Spinal cord (tissue), 10 donors: ENCODE data around the gene RAB1B. TPM values are rescaled to one million over a fixed set of nuclear protein-coding genes. Genes with fewer than 3 reads are reported as not detected.
A peak's percentile ranks its signal among the peaks of the same experiment; 100 is the strongest.

Experiments used
- DNase-seq, 6 donors: peaks; one replicate each; pipeline versions ENCODE4 v3.0.0 to v3.0.0-alpha.2; 2013 to 2015; ENCODE audit warnings: low spot score in 6 of 6, low read depth in 4 of 6
- H3K27ac ChIP-seq: one replicate; pipeline ENCODE4 v1.5.1; 2013; ENCODE audit warnings: low read depth, low read length, control low read depth
- H3K27me3 ChIP-seq: one replicate; pipeline ENCODE4 v1.6.1; 2013; ENCODE audit warnings: low read length; ENCODE audit not compliant: control insufficient read depth, insufficient read depth
- H3K36me3 ChIP-seq: one replicate; pipeline ENCODE4 v1.6.1; 2013; ENCODE audit warnings: low read length; ENCODE audit not compliant: control insufficient read depth, insufficient read depth
- H3K4me1 ChIP-seq: one replicate; pipeline ENCODE4 v1.6.1; 2013; ENCODE audit warnings: low read length; ENCODE audit not compliant: control insufficient read depth, insufficient read depth
- H3K4me3 ChIP-seq: one replicate; pipeline ENCODE4 v1.5.1; 2013; ENCODE audit warnings: low read depth, low read length, control low read depth
- H3K9me3 ChIP-seq: one replicate; pipeline ENCODE4 v1.6.1; 2013; ENCODE audit warnings: low read length; ENCODE audit not compliant: control insufficient read depth, insufficient read depth
- WGBS: methylation state at CpG from one replicate; pipeline ENCODE4 v1.1.5; 2013; ENCODE audit warnings: missing lambda C conversion rate; ENCODE audit not compliant: insufficient coverage; 5-methylcytosine and 5-hydroxymethylcytosine counted together
- polyA plus RNA-seq, 2 donors: library from polyadenylated mRNA; unstranded; fragments of 120-200 nt; gene quantifications; one replicate each; pipeline ENCODE4 v1.2.1, GENCODE V29; 2013; ENCODE audit not compliant: insufficient read length in 2 of 2
- total RNA-seq, 2 donors: library from RNA; depleted of rRNA in 1 of 2; stranded (reverse); fragments of 120-200 nt in 1 of 2; fragments of >200 nt in 1 of 2; gene quantifications; one replicate each; pipeline versions ENCODE4 v1.2.3 to v1.2.4, GENCODE V29; 2013 to 2014
- donor health status: healthy.

The RAB1B gene
- total and polyA plus RNA-seq, 4 donors, result 43.3 to 154 (median 132) TPM

GRCh38 chr11:66263785-66264184 is 4.7 kb upstream of the RAB1B start:
- Histone ChIP-seq H3K4me1 (peaks cover 30% of the 10 kb centered on the region), H3K27ac (no peak overlapping the region), H3K4me3 (no peak overlapping the region), H3K9me3 (no peaks in the 10 kb centered on the region), H3K27me3 (no peaks in the 10 kb centered on the region), H3K36me3 (peaks cover 82% of the 10 kb centered on the region)
- WGBS, result 91% methylated on average over 7 of the region's 10 CpGs
- no peak for DNase-seq

DNA sequence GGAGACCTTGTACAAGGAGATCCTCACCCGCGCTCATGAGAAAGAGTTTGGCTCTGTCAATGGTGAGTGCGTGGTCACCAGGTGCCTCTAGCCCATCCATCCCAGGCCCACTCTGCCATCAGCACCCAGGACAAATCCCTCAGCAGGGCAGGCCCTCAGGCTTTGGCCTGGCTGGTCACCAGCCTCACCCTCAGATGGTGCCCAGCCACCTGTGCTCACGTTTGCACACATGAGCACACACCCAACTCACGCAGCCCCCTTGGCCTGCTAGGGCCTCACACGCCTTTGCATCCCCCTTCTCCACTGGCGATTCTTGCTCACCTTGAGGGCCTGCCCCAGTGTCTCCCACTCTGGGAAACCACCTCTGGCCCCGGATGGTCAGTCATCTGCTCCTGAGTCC is 4.1 kb upstream of the RAB1B start:
- no peak overlapping the region for H3K27ac ChIP-seq
- H3K9me3 ChIP-seq, result no peaks in the 10 kb centered on the region
- peaks cover 79% of the 10 kb centered on the region for H3K36me3 ChIP-seq
- H3K4me1 ChIP-seq, result peaks cover 26% of the 10 kb centered on the region
- H3K4me3 ChIP-seq, result no peak overlapping the region
- WGBS, result 92% methylated on average over 8 of the region's 8 CpGs
- no peaks in the 10 kb centered on the region for H3K27me3 ChIP-seq
- no peak for DNase-seq

DNA sequence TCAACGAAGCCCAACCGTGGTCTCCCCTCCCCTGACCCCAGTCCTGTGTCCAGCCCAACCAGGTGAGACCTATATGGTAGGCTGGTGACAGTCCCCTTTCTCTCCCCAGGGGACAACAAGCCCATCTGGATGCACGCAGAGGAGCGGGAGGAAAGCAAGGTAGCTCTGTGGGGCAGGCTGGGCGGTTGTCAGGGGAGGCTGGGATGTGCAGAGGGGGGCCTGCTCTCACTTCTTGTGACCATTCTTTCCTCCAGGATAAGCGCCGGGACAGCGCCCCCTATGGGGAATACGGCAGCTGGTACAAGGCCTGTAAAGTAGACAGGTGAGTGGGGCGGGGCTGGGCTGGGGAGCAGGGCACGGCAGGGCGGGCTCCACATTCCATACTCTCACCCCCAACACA is 3.5 kb upstream of the RAB1B start:
- Histone ChIP-seq H3K4me1 (peaks cover 27% of the 10 kb centered on the region), H3K27ac (no peak overlapping the region), H3K9me3 (no peaks in the 10 kb centered on the region), H3K36me3 (peaks cover 75% of the 10 kb centered on the region), H3K4me3 (no peak overlapping the region), H3K27me3 (no peaks in the 10 kb centered on the region)
- no peak for DNase-seq
- 83% methylated on average over 4 of the region's 12 CpGs for WGBS

DNA sequence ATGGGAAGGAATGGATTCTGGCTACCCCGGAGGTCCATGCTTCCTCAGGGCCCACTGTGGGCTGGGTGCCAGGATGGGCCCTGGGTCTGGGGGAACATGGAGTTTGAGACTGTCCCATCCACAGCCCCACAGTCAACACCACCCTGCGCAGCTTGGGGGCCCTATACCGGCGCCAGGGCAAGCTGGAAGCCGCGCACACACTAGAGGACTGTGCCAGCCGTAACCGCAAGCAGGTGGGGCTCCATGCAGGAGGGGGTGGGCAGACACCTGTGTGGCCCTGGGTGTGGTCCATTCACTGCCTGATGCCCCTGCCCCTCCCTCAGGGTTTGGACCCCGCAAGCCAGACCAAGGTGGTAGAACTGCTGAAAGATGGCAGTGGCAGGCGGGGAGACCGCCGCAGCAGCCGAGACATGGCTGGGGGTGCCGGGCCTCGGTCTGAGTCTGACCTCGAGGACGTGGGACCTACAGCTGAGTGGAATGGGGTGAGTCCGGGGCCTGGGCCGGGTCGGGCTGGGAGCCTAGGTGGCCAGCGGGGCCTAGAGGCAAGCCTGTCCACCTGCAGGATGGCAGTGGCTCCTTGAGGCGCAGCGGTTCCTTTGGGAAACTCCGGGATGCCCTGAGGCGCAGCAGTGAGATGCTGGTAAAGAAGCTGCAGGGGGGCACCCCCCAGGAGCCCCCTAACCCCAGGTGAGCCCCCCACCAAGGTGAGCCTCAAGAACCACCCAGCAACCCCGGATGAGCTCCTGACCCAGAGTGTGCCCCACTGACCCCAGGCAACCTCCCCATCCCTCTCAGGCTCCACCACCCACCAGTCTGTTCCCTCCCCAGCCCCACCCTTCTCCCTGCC is 2.7 kb upstream of the RAB1B start:
- Histone ChIP-seq H3K4me3 (no peak overlapping the region), H3K9me3 (no peaks in the 10 kb centered on the region), H3K4me1 (peaks cover 35% of the 10 kb centered on the region), H3K36me3 (peaks cover 72% of the 10 kb centered on the region), H3K27me3 (no peaks in the 10 kb centered on the region), H3K27ac (no peak overlapping the region)
- no peak for DNase-seq
- 93% methylated on average over 19 of the region's 26 CpGs for WGBS

DNA sequence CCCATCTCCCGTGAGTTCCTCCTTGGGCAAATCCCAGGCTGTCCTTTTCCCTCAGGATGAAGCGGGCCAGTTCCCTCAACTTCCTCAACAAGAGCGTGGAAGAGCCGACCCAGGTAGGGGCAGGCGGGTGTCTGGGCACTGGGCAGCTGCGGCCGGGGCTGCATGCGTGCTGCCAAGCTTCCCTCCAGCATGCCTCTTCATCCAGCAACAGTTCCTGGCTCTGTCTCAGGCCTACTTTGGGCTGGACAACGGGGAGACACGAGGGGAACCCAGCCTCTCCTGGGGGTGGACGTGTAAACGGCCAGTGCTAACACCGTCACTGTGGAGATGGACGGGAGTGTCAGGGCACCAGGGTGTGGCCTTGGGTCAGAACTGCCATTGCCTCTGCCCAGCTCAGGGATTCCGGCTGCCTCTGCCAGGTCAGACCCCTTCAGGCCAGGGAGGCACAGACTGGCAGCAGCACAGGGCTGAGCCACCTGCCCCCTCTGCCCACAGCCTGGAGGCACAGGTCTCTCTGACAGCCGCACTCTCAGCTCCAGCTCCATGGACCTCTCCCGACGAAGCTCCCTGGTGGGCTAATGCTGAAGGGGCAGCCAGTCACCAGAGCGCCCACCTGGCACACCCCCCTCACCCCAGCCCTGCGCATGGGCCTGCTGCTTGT is 1.9 kb upstream of the RAB1B start:
- 76% methylated on average over 20 of the region's 20 CpGs for WGBS
- Histone ChIP-seq H3K27me3 (no peaks in the 10 kb centered on the region), H3K36me3 (peaks cover 69% of the 10 kb centered on the region), H3K27ac (peak overlapping the region; percentile 99), H3K9me3 (no peaks in the 10 kb centered on the region), H3K4me1 (peaks cover 35% of the 10 kb centered on the region), H3K4me3 (peak overlapping the region; percentile 81)
- DNase-seq, result no peak

DNA sequence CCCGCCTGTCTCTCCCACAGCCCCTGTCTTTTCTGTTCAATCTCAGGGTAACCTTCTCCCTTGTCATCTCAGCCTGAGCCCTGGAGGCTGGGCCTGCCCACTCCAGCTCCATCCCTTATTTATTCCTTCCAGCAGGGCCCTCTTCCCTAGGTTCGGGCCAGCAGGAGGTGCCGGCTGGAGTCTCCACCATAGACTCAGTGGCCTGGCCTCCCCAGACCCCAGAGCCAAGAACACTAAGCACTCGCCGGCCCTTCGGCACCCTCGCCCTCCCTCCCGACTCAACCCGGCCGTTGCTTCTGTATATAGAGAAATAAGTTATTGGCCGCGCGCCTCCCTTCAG is 1.4 kb upstream of the RAB1B start:
- DNase-seq, result no peak
- H3K27me3 ChIP-seq, result no peaks in the 10 kb centered on the region
- H3K4me3 ChIP-seq, result peak overlapping the region; percentile 81
- H3K9me3 ChIP-seq, result no peaks in the 10 kb centered on the region
- WGBS, result 26% methylated on average over 6 of the region's 13 CpGs
- H3K27ac ChIP-seq, result peak overlapping the region; percentile 99
- H3K4me1 ChIP-seq, result peaks cover 35% of the 10 kb centered on the region
- peaks cover 69% of the 10 kb centered on the region for H3K36me3 ChIP-seq

DNA sequence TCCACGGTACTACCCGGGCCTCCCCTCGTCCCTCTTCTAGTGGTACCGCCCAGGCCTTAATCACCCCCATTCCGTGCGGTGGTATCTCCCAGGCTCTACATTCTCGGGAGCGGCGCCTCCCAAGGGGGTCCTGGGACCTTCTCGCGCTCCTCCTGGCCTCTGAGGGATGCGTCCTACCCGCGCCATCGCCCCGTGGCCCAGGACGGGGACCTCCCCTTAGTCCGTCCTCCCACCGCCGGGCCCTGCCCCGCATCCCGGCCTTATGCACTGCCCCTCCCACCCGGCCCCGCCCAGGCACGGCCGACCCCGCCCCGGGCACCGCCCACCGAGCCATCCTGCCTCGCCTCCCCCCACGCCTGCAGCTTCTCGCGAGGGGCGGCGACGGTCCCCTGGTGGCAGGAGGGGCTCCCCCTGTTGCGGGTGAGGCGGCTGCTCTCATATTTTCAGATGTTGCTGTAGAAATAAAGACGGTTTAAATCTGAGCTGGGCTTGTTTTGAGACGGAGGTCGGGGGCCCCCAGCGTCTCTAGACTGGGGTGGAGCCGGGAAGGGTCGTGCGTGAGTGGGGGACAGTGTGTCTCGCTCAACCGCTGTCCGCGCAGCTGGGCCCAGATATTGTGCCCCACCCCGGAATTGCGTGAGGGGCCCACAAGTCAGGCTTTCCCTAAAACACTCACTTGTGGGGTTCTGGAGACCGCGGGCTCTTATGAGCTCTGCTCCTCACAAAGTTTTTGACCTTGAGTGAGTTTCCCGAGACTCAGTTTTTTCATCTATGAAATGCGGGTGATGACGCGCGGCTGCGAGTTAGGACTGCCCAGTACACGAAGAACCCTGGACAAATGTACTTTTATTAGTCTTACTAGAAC is 828 bp upstream of the RAB1B start:
- peak in 4 of 6 donors; percentile 76 to 95 (median 86) for DNase-seq
- Histone ChIP-seq H3K36me3 (peaks cover 68% of the 10 kb centered on the region), H3K27me3 (no peaks in the 10 kb centered on the region), H3K9me3 (no peaks in the 10 kb centered on the region), H3K27ac (peak overlapping the region; percentile 99), H3K4me1 (peaks cover 35% of the 10 kb centered on the region), H3K4me3 (peak overlapping the region; percentile 81)
- WGBS, result 0% methylated on average over 47 of the region's 61 CpGs

GRCh38 chr11:66268952-66269905 is 790 bp downstream of the RAB1B start:
- Histone ChIP-seq H3K27ac (peak overlapping the region; percentile 96), H3K36me3 (peaks cover 67% of the 10 kb centered on the region), H3K4me3 (peak overlapping the region; percentile 96), H3K27me3 (no peaks in the 10 kb centered on the region), H3K9me3 (no peaks in the 10 kb centered on the region), H3K4me1 (peaks cover 35% of the 10 kb centered on the region)
- peak in 1 of 6 donors; percentile 17 for DNase-seq
- WGBS, result under 1% methylated on average over 24 of the region's 32 CpGs

DNA sequence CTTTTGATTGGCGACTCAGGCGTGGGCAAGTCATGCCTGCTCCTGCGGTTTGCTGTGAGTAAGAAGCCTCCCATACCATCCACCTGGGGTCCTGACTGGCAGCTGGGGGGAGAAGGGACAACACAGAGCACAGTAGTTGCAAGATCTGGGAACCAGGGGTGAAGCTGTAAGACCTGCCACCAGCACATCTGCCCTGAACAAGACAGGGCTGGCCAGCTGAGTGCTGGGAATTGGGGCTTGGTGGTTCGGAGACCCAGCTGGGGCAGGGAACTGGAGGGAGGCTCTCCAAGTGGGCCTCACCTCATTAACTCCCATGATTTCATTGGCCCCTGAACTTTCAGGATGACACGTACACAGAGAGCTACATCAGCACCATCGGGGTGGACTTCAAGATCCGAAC is 3.4 kb downstream of the RAB1B start:
- 77% methylated on average over 3 of the region's 7 CpGs for WGBS
- Histone ChIP-seq H3K27me3 (no peaks in the 10 kb centered on the region), H3K27ac (no peak overlapping the region), H3K9me3 (no peaks in the 10 kb centered on the region), H3K4me3 (no peak overlapping the region), H3K36me3 (peaks cover 67% of the 10 kb centered on the region), H3K4me1 (peaks cover 23% of the 10 kb centered on the region)
- DNase-seq, result no peak
